Adrenal gland (tissue), 12 donors: ENCODE data around the gene LHPP. TPM values are rescaled to one million over a fixed set of nuclear protein-coding genes. Genes with fewer than 3 reads are reported as not detected.

Experiments
- DNase-seq, 7 donors: peaks; one replicate each; pipeline ENCODE4 v3.0.0-alpha.2; 2019 to 2020
- H3K27ac ChIP-seq, 5 donors: fragments of 200-600 bp; sonication (generic) in 4 of 5; 1 replicate in 3 of 5; 2 replicates in 2 of 5; pipeline versions ENCODE4 v1.5.1 to v1.8.0; 2016 to 2020; ENCODE audit warnings: mild to moderate bottlenecking in 1 of 5
- H3K27me3 ChIP-seq: fragments of 200-600 bp; 2 replicates; pipeline ENCODE4 v1.8.0; 2021
- H3K36me3 ChIP-seq, 2 donors: fragments of 200-600 bp; replicated peaks in 1 of 2; 1 replicate in 1 of 2; 2 replicates in 1 of 2; pipeline versions ENCODE4 v1.5.1 to v1.8.0; 2018 to 2022
- H3K4me1 ChIP-seq, 2 donors: fragments of 200-600 bp; replicated peaks in 1 of 2; 1 replicate in 1 of 2; 2 replicates in 1 of 2; pipeline versions ENCODE4 v1.5.1 to v1.8.0; 2018 to 2021
- H3K4me3 ChIP-seq, 4 donors: fragments of 200-600 bp; sonication (generic) in 3 of 4; one replicate each; pipeline ENCODE4 v1.5.1; 2016 to 2018
- H3K9me3 ChIP-seq, 3 donors: fragments of 200-600 bp; sonication (generic) in 1 of 3; replicated peaks in 1 of 3; 1 replicate in 2 of 3; 2 replicates in 1 of 3; pipeline versions ENCODE4 v1.5.1 to v1.8.0; 2016 to 2021
- POLR2A ChIP-seq, 2 donors: fragments of 450-650 bp; IDR thresholded peaks; one replicate each; pipeline ENCODE4 v1.6.1; 2017; ENCODE audit warnings: antibody characterized with exemption in 2 of 2, mild to moderate bottlenecking in 2 of 2, moderate library complexity in 1 of 2
- WGBS, 4 donors: extraction: QIAGEN DNeasy Blood & Tissue Kit in 2 of 4; methylation state at CpG; one replicate each; pipeline versions ENCODE4 v1.1.5 to v1.1.7; 2013 to 2017; 5-methylcytosine and 5-hydroxymethylcytosine counted together
- intact Hi-C, 2 donors: fragments of 100-400 bp; cut with DNase I; formaldehyde crosslinking; loops; one replicate each; pipeline versions ENCODE4 v1.14.1 to v1.15.0; 2022 to 2023
- polyA plus RNA-seq, 3 donors: library from polyadenylated mRNA; stranded (reverse); fragments of 200-250 nt in 2 of 3; fragments of 350-450 nt in 1 of 3; fragmentation: Illumina TruSeq in 1 of 3; extraction: RNeasy Lipid Tissue Mini Kit (QIAGEN cat#74804) in 1 of 3; gene quantifications; one replicate each; pipeline ENCODE4 v1.2.3, GENCODE V29; 2013 to 2014
- total RNA-seq, 9 donors: library from RNA; depleted of rRNA in 4 of 9; stranded (reverse); fragments of >200 nt in 4 of 9; fragments of 120-200 nt in 1 of 9; fragmentation: NEBNext Ultra II Directional in 1 of 9; extraction: Animal tissue kit (Norgen Biotek cat#: 25700) in 1 of 9; gene quantifications; one replicate each; pipeline versions ENCODE4 v1.1.0 to v1.2.4, GENCODE V29; 2013 to 2023
- TF ChIP-seq, protein P1 (sequence below), 6 experiments: fragments of 450-650 bp in 4 of 6; fragments of 200-600 bp in 2 of 6; sonication (generic) in 1 of 6; IDR thresholded peaks; 1 replicate in 5 of 6; 2 replicates in 1 of 6; pipeline versions ENCODE4 v1.5.1 to v1.8.0; 2016 to 2021; ENCODE audit warnings: antibody characterized with exemption in 6 of 6, mild to moderate bottlenecking in 2 of 6, moderate library complexity in 1 of 6
- donor health status: healthy with polysubstance abuse.
- donor health status: Bipolar disorder and iron deficiency.
- donor health status: DM: yes; HTN: yes; CAD: no.
- donor health status: DM: no; HTN: no; CAD: no.
- donor health status: DM: no; HTN: no; CAD: no.
- donor health status: DM: yes; HTN: yes; CAD: no.

LHPP gene
- total and polyA plus RNA-seq, 12 donors, result 10.5 to 70.1 (median 43.4) TPM

DNA sequence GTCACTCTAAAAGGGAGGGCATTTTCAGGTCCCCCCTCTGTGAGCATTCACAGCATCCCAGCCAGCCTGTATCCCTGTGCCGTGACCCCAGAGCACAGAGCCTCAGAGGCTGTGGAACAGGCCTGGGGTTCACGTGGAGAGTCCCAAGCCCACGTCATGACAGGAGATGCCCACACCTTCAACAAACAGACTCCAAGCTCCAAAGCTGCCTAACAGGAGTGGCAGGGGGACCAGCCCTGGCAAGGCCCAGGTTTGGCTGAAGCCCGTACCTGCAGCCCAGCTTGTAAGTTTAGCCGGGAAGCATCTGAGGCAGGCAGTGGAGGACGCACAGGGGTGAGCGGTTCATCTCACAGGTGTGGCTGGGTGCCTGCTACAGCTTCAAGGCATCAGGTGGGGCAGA lies 33.5 kb downstream of the LHPP start:
- H3K36me3 ChIP-seq, result no peaks in the 10 kb centered on the region
- no peak overlapping the region for H3K27ac ChIP-seq
- no peaks in the 10 kb centered on the region for H3K9me3 ChIP-seq
- DNase-seq, result no peak
- H3K4me3 ChIP-seq, result no peak overlapping the region
- no peaks in the 10 kb centered on the region for H3K4me1 ChIP-seq
- 94 to 98% (median 96%) methylated on average over 7 of the region's 7 CpGs for WGBS, 4 donors
- H3K27me3 ChIP-seq, result no peaks in the 10 kb centered on the region
- no peak for TF ChIP-seq POLR2A (IDR thresholded peaks at IDR 0.05)
- TF ChIP-seq, protein P1, sequence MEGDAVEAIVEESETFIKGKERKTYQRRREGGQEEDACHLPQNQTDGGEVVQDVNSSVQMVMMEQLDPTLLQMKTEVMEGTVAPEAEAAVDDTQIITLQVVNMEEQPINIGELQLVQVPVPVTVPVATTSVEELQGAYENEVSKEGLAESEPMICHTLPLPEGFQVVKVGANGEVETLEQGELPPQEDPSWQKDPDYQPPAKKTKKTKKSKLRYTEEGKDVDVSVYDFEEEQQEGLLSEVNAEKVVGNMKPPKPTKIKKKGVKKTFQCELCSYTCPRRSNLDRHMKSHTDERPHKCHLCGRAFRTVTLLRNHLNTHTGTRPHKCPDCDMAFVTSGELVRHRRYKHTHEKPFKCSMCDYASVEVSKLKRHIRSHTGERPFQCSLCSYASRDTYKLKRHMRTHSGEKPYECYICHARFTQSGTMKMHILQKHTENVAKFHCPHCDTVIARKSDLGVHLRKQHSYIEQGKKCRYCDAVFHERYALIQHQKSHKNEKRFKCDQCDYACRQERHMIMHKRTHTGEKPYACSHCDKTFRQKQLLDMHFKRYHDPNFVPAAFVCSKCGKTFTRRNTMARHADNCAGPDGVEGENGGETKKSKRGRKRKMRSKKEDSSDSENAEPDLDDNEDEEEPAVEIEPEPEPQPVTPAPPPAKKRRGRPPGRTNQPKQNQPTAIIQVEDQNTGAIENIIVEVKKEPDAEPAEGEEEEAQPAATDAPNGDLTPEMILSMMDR (IDR thresholded peaks at IDR 0.05), result no peak
- intact Hi-C loops, result no loop called here

DNA sequence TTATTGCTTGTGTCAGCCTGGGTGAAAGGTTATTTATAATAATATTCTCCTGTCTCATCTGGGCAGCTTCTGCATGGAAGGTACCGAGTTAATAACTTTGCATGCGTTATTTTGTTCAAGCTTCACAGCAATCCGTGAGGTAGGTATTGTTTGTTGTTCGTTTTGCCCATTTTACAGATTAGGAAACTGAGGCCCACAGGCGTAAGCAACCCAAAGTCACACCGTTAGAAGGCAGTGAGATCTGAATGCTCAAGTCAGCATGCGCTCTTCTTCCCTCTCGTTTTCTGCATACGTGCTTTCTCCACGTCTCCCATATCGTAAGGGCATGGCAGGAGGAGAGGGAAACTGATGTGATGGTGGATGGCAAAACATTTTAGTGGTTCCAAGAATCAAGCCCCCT lies 34.1 kb downstream of the LHPP start:
- no peaks in the 10 kb centered on the region for H3K27me3 ChIP-seq
- no peak overlapping the region for H3K27ac ChIP-seq
- 95 to 97% (median 96%) methylated on average over 11 of the region's 11 CpGs for WGBS, 4 donors
- TF ChIP-seq POLR2A (IDR thresholded peaks at IDR 0.05), result no peak
- TF ChIP-seq, protein P1 (IDR thresholded peaks at IDR 0.05), result no peak
- no peaks in the 10 kb centered on the region for H3K9me3 ChIP-seq
- no peak for DNase-seq
- intact Hi-C loops, result no loop called here
- H3K36me3 ChIP-seq, result no peaks in the 10 kb centered on the region
- H3K4me3 ChIP-seq, result no peak overlapping the region
- no peaks in the 10 kb centered on the region for H3K4me1 ChIP-seq

DNA sequence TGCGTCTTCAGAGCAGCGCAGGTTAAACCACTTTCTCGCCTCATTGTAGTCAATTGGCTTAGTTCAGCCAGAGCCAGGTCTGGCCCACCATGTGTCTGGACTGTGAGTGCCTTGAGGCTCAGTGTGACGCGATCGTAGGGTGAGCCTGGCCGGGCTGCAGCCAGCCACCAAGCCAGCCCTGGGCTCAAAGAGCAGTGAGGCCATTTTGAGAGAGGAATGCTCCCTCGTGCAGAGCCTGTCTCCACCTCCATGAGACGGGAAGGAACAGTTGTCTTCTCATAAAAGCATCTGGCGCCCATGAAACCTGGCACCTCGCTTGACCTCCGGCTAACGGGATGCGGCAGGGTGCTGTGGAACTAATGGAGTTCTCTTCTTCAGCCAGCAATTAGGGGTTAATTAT lies 34.5 kb downstream of the LHPP start:
- H3K4me3 ChIP-seq, result no peak overlapping the region
- no peaks in the 10 kb centered on the region for H3K4me1 ChIP-seq
- no peaks in the 10 kb centered on the region for H3K36me3 ChIP-seq
- H3K27me3 ChIP-seq, result no peaks in the 10 kb centered on the region
- intact Hi-C loops, result no loop called here
- TF ChIP-seq, protein P1 (IDR thresholded peaks at IDR 0.05), result no peak
- TF ChIP-seq POLR2A (IDR thresholded peaks at IDR 0.05), result no peak
- no peaks in the 10 kb centered on the region for H3K9me3 ChIP-seq
- no peak for DNase-seq
- no peak overlapping the region for H3K27ac ChIP-seq
- WGBS, 4 donors, result 92 to 99% (median 95%) methylated on average over 12 to 14 of the region's 14 CpGs

DNA sequence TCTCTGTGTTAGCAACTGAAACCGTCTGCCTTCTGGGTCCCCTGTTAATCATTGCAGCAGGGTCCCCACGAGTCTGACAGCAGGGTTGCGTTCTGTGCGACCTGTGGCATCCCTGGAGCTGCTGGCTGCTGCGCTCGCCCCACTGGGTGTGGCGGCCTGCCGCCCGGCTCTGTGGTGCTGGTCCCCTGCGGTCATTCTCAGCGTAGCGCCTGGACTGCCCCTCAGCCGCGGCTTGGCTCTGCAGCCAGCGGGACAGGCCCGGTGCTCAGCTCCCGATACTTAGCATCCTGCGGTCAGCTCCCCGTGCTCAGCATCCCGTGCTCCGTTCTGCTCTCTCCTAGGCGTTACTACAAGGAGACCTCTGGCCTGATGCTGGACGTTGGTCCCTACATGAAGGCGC lies 35.0 kb downstream of the LHPP start:
- no peak for TF ChIP-seq POLR2A (IDR thresholded peaks at IDR 0.05)
- TF ChIP-seq, protein P1 (IDR thresholded peaks at IDR 0.05), result no peak
- Histone ChIP-seq H3K27me3 (no peaks in the 10 kb centered on the region), H3K27ac (no peak overlapping the region), H3K36me3 (no peaks in the 10 kb centered on the region), H3K4me3 (no peak overlapping the region), H3K9me3 (no peaks in the 10 kb centered on the region), H3K4me1 (no peaks in the 10 kb centered on the region)
- WGBS, 4 donors, result 83 to 95% (median 91%) methylated on average over 6 to 24 of the region's 24 CpGs
- intact Hi-C loops, result no loop called here
- no peak for DNase-seq
